GM23248 (cell line): ENCODE results near the gene TNNT1.

Source experiments
- EZH2 ChIP-seq: fragments of 200-600 bp; sonication (generic); IDR thresholded peaks from 2 replicates; pipeline ENCODE4 v1.6.1; 2018; ENCODE audit warnings: antibody characterized with exemption, mild to moderate bottlenecking; ENCODE audit not compliant: insufficient read depth, poor library complexity, severe bottlenecking
- EZH2phosphoT487 ChIP-seq: fragments of 200-600 bp; sonication (generic); IDR thresholded peaks from 2 replicates; pipeline ENCODE4 v1.6.1; 2018; ENCODE audit warnings: antibody characterized with exemption, moderate library complexity, mild to moderate bottlenecking, low read depth; ENCODE audit not compliant: insufficient read depth

- TF ChIP-seq EZH2 (no peak), EZH2phosphoT487 (no peak)
These were observed 37.1 kb upstream of the TNNT1 start for GRCh38 chr19:55186080-55186479.
